ENCODE results near the gene EME1.
A peak's percentile ranks its signal among the peaks of the same experiment; 100 is the strongest.

The EME1 gene

DNA sequence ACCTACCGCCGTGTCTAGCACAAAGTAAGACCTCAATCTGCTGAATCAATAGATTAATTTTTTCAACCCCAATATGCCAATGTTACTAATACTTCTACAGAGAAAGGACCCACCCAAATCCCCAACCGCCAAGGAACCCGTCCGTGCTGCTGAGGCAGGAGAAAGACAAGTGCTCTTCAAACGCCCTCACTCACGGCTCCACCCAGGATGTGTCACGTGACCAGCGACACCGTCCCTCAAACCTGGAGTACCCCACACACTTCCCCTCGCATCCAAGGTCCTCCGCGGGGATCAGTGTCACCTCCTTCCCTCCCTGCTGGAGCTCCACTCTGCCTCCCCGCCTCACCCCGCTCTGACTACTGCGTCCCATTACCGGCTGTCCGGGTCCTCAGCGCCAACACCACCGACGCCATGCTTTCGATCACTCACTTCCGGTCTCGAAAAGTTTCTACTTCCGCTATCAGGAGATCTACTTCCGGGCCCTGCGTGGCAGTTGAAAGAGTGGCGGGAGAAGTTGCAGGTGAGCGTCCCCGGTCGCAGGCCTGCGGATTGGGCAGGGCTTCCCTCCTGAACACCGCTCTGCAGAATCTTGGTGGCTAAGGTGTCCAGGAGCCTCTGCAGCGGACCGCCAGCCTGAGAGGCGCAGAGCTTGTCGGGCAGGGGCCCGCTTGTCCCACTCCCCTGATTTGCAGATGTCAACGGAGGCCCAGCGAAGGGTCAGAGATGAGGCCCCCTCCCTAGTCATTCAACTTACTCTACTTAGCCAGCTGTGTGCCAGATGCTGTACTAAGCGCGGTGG, at the start of gene EME1, which contains the start of gene MRPL27:
Gene EME1, plus strand, starts transcription at position 472 of the 799 bp plus-strand sequence. CDS start 1,980 bp downstream, outside the sequence.
Gene MRPL27, minus strand, starts transcription at position 427 of the 799 bp plus-strand sequence. Its CDS starts 14 bp downstream, at position 413.
- DNase-seq (ENCODE audit: extremely low read depth, low read depth), result peak; percentile 74
- H3K4me3 ChIP-seq (replicated peaks; ENCODE audit: low read depth, low read length), result peak within 1 kb of the TSS; percentile 73
- TF ChIP-seq, protein P1, sequence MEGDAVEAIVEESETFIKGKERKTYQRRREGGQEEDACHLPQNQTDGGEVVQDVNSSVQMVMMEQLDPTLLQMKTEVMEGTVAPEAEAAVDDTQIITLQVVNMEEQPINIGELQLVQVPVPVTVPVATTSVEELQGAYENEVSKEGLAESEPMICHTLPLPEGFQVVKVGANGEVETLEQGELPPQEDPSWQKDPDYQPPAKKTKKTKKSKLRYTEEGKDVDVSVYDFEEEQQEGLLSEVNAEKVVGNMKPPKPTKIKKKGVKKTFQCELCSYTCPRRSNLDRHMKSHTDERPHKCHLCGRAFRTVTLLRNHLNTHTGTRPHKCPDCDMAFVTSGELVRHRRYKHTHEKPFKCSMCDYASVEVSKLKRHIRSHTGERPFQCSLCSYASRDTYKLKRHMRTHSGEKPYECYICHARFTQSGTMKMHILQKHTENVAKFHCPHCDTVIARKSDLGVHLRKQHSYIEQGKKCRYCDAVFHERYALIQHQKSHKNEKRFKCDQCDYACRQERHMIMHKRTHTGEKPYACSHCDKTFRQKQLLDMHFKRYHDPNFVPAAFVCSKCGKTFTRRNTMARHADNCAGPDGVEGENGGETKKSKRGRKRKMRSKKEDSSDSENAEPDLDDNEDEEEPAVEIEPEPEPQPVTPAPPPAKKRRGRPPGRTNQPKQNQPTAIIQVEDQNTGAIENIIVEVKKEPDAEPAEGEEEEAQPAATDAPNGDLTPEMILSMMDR (IDR thresholded peaks at IDR 0.05; ENCODE audit: low read depth, low read length, missing control alignments), result no peak

- TF ChIP-seq, protein P1 (IDR thresholded peaks at IDR 0.05; ENCODE audit: low read depth, low read length, missing control alignments), result no peak
- no peak for DNase-seq (ENCODE audit: extremely low read depth, low read depth)
- H3K4me3 ChIP-seq (replicated peaks; ENCODE audit: low read depth, low read length), result no peak overlapping the region
These were observed 47.1 kb upstream of the EME1 start for GRCh38 chr17:50325906-50326305.

GRCh38 chr17:50326831-50327364, 46.1 kb upstream of the EME1 start:
- H3K4me3 ChIP-seq (replicated peaks; ENCODE audit: low read depth, low read length), result no peak overlapping the region
- TF ChIP-seq, protein P1 (IDR thresholded peaks at IDR 0.05; ENCODE audit: low read depth, low read length, missing control alignments), result no peak
- DNase-seq (ENCODE audit: extremely low read depth, low read depth), result no peak

DNA sequence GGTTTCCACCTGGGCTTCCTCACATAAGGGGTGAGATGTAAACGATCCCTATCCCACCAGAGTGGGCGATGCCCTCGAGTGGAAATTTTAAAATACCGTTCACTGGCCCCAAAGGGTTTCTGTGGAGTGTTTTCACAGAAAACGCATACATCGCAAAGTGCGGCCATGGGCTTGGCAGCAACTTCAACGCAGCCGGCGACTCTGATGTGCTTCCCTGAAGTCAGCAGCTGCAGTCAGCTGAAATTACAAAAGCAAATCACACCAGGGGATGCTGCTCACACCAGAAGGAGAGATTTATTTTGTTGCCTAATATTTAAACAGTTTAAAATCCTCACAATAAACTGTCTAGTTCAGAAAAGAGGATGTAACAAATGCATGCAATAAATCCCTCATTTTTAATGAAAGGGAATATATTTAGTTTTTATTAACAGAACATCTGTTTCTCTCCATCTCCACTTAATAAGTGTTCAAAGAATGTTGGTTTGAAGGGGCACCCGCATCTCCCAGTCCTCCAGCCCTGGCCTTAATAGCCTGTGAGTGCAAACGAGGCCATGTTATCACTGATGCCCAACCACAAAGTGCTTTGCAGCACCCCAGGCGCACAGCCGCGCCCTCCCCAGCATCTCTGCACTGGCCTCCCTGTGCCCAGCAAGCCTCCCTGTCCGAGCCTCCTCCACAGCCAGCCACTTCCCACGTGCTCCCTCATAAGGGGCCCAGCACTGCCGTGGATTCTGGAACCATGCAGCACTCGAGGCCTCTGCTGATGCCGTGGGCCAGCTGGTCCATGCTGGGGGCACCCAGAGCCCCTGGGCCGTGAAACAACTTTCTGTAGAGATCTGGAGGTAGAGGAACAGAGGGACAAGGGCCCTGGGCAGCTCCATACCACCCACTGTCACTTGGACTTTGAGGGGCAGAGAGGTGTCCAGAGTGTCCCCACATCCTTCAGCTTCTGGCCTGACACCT, 44.4 kb upstream of the EME1 start:
- TF ChIP-seq, protein P1 (IDR thresholded peaks at IDR 0.05; ENCODE audit: low read depth, low read length, missing control alignments), result no peak

DNA sequence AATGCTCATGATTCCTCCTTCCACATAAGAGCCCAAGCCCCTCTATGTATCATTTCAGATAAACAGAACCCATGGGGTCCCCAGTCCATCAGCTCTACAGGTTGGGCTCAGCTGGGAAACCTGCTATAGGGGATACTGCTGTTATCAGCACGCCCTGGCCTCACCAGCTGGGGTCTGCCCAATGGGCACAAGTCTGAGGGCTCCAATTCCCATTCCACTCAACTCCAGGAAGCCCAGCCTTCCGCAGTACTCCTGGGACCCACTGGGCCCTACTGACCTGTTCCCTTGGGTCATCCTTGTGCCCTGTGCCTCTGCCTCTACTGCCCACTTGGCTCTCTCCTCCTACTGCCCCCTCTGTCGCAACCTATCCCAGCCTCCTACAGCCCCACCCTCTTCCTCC, 43.3 kb upstream of the EME1 start:
- TF ChIP-seq, protein P1 (IDR thresholded peaks at IDR 0.05; ENCODE audit: low read depth, low read length, missing control alignments), result no peak
- no peak for DNase-seq (ENCODE audit: extremely low read depth, low read depth)

More for the DNA sequence above, 44.4 kb upstream of the EME1 start:
- no peak overlapping the region for H3K4me3 ChIP-seq (replicated peaks; ENCODE audit: low read depth, low read length)
- no peak for DNase-seq (ENCODE audit: extremely low read depth, low read depth)

GRCh38 chr17:50330151-50330775, 42.8 kb upstream of the EME1 start:
- DNase-seq (ENCODE audit: extremely low read depth, low read depth), result no peak
- H3K4me3 ChIP-seq (replicated peaks; ENCODE audit: low read depth, low read length), result no peak overlapping the region
- TF ChIP-seq, protein P1 (IDR thresholded peaks at IDR 0.05; ENCODE audit: low read depth, low read length, missing control alignments), result no peak

More for the DNA sequence above, 43.3 kb upstream of the EME1 start:
- H3K4me3 ChIP-seq (replicated peaks; ENCODE audit: low read depth, low read length), result no peak overlapping the region

Measured in HFF-Myc (cell line).